Measurements from ENCODE around the gene C1orf159.
A peak's percentile ranks its signal among the peaks of the same experiment; 100 is the strongest.

- TF ChIP-seq, protein P1, sequence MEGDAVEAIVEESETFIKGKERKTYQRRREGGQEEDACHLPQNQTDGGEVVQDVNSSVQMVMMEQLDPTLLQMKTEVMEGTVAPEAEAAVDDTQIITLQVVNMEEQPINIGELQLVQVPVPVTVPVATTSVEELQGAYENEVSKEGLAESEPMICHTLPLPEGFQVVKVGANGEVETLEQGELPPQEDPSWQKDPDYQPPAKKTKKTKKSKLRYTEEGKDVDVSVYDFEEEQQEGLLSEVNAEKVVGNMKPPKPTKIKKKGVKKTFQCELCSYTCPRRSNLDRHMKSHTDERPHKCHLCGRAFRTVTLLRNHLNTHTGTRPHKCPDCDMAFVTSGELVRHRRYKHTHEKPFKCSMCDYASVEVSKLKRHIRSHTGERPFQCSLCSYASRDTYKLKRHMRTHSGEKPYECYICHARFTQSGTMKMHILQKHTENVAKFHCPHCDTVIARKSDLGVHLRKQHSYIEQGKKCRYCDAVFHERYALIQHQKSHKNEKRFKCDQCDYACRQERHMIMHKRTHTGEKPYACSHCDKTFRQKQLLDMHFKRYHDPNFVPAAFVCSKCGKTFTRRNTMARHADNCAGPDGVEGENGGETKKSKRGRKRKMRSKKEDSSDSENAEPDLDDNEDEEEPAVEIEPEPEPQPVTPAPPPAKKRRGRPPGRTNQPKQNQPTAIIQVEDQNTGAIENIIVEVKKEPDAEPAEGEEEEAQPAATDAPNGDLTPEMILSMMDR (IDR thresholded peaks at IDR 0.05), result peak; percentile 31 to 52 (median 50)
- peak in 1 of 2 donors; percentile 34 for TF ChIP-seq POLR2AphosphoS5 (IDR thresholded peaks at IDR 0.05; ENCODE audit: insufficient read depth in 1 of 2, low read depth in 1 of 2)
Measured at GRCh38 chr1:1033009-1033587, 82.8 kb downstream of the C1orf159 start.
